ENCODE measurements around the gene HOXD13.

The HOXD13 gene

GRCh38 chr2:176124947-176125771 is 32.6 kb downstream of the HOXD13 start:
- TF ChIP-seq CTCF (IDR thresholded peaks at IDR 0.05; ENCODE audit: low read depth, low read length) = no peak
- Histone ChIP-seq H3K27me3 (no peaks in the 10 kb centered on the region), H3K4me1 (no peaks in the 10 kb centered on the region), H3K36me3 (no peaks in the 10 kb centered on the region), H3K9me3 (no peaks in the 10 kb centered on the region), H3K4me3 (ENCODE audit: low read depth, low read length) (no peak overlapping the region)
- no peak for DNase-seq

GRCh38 chr2:176125772-176126054 is 33.2 kb downstream of the HOXD13 start:
- no peaks in the 10 kb centered on the region for H3K4me1 ChIP-seq
- H3K27me3 ChIP-seq = no peaks in the 10 kb centered on the region
- TF ChIP-seq CTCF (IDR thresholded peaks at IDR 0.05; ENCODE audit: low read depth, low read length) = no peak
- no peak for DNase-seq
- H3K4me3 ChIP-seq (ENCODE audit: low read depth, low read length) = no peak overlapping the region
- no peaks in the 10 kb centered on the region for H3K36me3 ChIP-seq
- no peaks in the 10 kb centered on the region for H3K9me3 ChIP-seq

GRCh38 chr2:176126929-176127773 is 34.6 kb downstream of the HOXD13 start:
- Histone ChIP-seq H3K36me3 (no peaks in the 10 kb centered on the region), H3K4me1 (no peaks in the 10 kb centered on the region), H3K27me3 (no peaks in the 10 kb centered on the region), H3K4me3 (ENCODE audit: low read depth, low read length) (peak overlapping the region; percentile 35), H3K9me3 (no peaks in the 10 kb centered on the region)
- peak; percentile 70 for TF ChIP-seq CTCF (IDR thresholded peaks at IDR 0.05; ENCODE audit: low read depth, low read length)
- DNase-seq = peak; percentile 64

- TF ChIP-seq CTCF (IDR thresholded peaks at IDR 0.05; ENCODE audit: low read depth, low read length) = no peak
- Histone ChIP-seq H3K4me1 (no peaks in the 10 kb centered on the region), H3K9me3 (no peaks in the 10 kb centered on the region), H3K27me3 (no peaks in the 10 kb centered on the region), H3K4me3 (ENCODE audit: low read depth, low read length) (no peak overlapping the region), H3K36me3 (no peaks in the 10 kb centered on the region)
- no peak for DNase-seq
Measured at GRCh38 chr2:176127774-176128072, 35.2 kb downstream of the HOXD13 start.

GRCh38 chr2:176128172-176128981 is 35.9 kb downstream of the HOXD13 start:
- H3K27me3 ChIP-seq = no peaks in the 10 kb centered on the region
- TF ChIP-seq CTCF (IDR thresholded peaks at IDR 0.05; ENCODE audit: low read depth, low read length) = no peak
- no peak overlapping the region for H3K4me3 ChIP-seq (ENCODE audit: low read depth, low read length)
- no peaks in the 10 kb centered on the region for H3K36me3 ChIP-seq
- H3K4me1 ChIP-seq = no peaks in the 10 kb centered on the region
- H3K9me3 ChIP-seq = no peaks in the 10 kb centered on the region
- no peak for DNase-seq

Data from BE2C (cell line).